SKM-1 (cell line): ENCODE data around the gene AK1.

Experiments used
- DNase-seq: peaks from one replicate; lab custom pipeline; 2025; ENCODE audit not compliant: unreplicated experiment; lab: John Stamatoyannopoulos, UW

The AK1 gene

GRCh38 chr9:127877566-127877998 is at the start of gene AK1:
Gene AK1 (minus strand): TSS chr9:127877675. CDS start chr9:127874617, 3,058 bp downstream.
- no peak for DNase-seq

GRCh38 chr9:127926906-127927200 is 49.4 kb upstream of the AK1 start:
- no peak for DNase-seq

- no peak for DNase-seq
These were observed 48.8 kb upstream of the AK1 start for GRCh38 chr9:127925959-127926905.

DNA sequence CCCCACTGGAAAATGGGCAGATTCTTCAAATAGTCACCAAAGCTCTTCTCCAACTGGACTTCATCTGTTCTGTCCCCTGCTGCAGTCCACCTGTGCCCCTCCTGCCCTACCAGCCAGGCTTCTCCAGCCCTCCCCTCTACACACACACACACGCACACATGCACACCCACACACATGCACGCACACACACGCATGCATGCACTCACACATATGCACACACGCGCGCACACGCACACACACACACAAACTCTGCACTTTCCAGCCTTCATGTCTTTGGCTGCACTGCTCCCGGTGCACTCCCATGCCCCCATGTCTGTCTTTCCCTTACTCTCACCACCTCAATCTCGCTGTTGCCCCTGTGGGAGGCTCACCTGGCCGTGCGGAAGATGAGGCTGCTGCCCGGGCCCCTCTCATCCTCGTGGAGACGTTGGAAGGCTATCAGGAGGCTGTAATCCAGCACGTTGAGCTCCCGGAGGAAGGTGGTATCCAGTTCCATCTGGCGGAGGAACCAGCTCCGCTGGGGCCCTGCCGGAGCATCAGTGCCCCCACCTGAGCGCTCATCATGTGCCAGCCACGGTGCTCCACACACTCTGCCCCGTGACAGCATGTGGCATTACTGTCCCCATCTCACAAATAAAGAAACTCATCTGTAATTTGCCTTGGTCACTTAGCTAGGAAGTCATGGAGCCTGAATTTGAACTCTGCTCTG is 47.4 kb upstream of the AK1 start:
- no peak for DNase-seq

DNA sequence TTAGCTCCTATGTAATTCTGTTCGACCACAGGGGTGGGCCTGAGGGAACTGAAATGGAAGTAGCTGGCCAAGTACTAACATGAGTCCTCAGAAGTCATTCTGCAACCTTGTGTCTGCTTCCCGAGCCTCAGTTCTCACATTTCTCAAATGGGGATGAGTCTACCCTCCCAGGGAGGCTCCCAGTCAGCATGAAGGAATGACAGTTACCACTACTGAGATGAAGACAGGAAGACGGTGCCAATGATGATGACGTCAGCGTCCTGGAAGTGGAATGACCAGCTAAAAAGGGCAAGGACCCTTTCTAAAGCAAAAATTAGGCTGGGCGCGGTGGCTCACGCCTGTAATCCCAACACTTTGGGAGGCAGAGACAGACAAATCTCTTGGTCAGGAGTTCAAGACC is 46.3 kb upstream of the AK1 start:
- DNase-seq = no peak

DNA sequence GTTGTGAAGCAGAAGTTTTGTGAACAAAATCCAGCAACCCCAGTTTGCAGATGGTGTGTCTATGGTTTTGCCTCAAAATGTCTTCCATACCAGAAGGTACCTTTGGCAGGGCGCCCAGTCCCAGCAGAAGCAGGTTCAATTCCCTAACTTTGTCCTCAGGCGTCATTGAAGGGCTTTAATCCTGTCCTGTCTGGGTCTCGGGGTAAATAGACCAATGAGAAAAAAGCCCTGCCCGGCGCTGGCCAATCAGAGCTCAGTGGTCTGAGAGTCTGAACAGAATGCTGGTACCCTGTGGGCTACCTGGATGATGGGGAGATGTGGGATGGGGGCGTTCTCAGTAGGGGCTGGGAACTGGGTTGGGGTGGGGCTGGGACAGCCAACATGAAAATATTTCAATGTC is 45.6 kb upstream of the AK1 start:
- no peak for DNase-seq

- DNase-seq = no peak
These were observed 44.2 kb upstream of the AK1 start for GRCh38 chr9:127921557-127922120.

- no peak for DNase-seq
These were observed 43.3 kb upstream of the AK1 start for GRCh38 chr9:127920794-127921193.

DNA sequence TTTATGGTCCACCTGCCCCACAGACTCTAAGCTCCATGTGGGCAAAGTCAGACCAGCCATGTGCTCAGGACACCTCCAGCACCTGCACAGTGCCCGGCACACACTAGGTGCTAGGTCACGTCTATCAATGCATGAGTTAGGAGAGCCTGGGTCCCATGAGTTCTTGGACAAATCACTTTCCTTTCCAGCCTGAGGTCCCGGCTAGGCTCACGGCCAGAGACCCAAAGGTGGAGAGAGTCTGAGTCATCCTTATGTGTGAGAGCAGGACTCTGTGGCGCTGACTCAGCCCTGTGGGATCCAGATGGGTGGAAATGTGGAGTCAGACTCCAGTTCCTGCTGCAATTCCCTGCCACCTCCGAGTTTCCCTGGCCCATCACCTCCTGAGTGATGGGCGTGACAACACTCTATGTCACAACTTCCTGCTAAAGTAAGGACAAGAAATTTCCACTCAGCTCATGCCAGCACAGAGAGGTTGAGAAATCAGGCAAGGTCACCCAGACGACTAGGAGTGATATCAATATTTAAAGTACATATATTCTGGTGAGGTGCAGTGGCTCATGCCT is 41.9 kb upstream of the AK1 start:
- DNase-seq = peak; percentile 77

GRCh38 chr9:127918183-127919107 is 41.0 kb upstream of the AK1 start:
- DNase-seq = no peak

- DNase-seq = no peak
These were observed 40.1 kb upstream of the AK1 start for GRCh38 chr9:127917603-127918002.

DNA sequence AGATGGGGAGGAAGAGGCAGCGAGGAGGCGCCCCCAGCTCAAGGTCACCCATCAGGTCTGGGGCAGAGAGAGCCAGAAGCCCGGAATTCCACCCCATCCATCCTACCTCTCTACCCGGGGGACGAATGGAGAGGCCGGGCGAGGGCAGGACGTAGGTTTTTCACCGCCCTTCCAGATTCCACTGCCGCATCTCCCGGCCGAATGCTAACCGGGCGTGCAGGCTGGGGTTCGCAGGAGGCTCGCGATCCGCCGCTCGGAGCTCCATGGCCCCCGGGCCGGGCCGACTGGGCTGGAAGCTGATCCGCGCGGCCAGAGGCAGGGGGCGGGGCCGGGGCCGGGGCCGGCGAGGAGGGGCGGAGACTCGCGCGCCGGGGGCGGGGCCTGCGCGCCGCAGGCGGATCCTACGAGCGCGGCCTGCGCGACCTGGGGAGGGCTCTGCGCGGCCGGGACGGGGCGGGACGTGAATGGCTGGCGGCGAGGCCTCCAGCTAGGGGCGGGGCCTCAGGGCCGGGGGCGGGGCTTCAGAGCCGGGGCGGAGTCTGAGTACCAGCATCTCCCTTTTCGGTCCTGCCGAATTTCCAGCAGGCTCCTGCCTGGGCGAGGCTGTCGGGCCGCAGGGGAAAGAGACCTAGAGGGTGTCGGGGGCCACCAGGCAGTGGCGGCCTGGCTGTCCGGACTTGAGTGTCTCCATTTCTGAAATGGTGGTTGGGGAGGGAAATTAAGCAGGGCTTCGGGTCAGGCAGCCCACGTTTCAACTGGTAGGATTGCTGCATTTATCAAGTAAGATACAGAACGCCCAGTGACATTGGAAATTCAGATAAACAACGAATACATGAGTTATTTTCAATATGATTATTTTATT is 39.5 kb upstream of the AK1 start, which contains the start of gene ST6GALNAC4:
ST6GALNAC4 (minus strand) TSS at position 322 of the 862 bp plus-strand sequence. CDS start 622 bp downstream, outside the sequence.
- DNase-seq = peak; percentile 75

- DNase-seq = no peak
These were observed 38.6 kb upstream of the AK1 start for GRCh38 chr9:127915801-127916719.

GRCh38 chr9:127915325-127915752 is 37.9 kb upstream of the AK1 start:
- no peak for DNase-seq

DNA sequence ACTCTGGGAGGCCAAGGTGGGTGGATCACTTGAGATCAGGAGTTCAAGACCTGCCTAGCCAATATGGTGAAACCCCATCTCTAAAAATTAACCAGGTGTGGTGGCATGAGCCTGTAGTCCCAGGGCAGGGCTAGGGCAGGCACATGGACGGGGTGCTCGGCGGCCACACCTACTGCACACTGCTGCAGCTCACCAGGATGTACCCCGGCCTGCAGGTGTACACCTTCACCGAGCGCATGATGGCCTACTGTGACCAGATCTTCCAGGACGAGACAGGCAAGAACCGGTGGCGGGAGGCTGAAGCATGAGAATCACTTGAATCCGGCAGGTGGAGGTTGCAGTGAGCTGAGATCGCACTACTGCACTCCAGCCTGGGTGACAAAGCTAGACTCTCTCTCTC is 36.2 kb upstream of the AK1 start:
- DNase-seq = no peak

GRCh38 chr9:127912882-127913281 is 35.4 kb upstream of the AK1 start:
- DNase-seq = no peak

DNA sequence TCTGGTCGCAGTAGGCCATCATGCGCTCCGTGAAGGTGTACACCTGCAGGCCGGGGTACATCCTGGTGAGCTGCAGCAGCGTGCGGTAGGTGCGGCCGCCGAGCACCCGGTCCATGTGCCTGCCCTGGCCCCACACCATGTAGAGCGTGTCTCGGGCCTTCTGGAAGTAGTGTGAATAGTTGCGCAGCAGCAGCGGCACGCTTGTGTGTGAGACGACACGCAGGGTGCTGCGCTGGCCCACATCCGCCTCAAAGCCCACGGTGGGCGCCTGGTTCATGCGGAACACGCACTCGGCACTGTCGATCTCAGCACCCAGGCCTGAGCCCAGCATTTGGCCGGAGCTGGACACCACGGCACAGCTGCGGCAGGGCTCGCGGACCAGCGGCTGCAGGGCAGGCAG is 34.8 kb upstream of the AK1 start:
- no peak for DNase-seq

DNA sequence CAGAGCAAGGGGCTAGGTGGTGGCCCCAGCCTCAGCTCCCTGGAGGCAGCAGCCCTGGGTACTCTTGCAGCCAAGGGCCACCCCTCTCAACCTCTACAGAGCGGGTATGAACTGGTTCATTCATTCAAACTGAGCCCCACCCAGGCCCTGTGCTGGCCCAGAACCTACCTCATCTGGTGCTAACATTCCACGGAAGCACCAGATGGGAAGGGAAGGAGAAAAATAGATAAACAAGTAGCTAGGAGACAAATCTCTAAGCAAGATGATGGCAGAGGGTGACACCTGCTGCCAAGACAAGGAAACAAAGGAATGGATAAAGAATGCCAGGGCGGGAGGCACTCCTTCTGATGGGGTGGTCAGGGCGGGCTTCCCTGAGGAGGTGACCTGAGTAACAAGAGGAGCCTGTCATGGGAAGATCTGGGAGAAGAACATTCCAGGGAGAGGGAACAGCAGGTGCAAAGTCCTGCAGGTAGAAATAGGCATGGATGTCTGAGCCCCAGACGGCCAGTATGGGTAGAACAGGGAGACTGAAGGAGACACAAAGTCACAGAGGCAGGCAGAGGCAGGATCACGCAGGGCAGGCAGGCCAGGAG is 33.2 kb upstream of the AK1 start:
- no peak for DNase-seq
